ENCODE measurements around the gene SPAG16.
"Not testable (repeated sequence)": the region's sequence is repeated elsewhere in the genome, so short reads cannot be mapped to it uniquely, and the experiment has no call there.

- not testable (repeated sequence) for TF ChIP-seq EZH2 (IDR thresholded peaks at IDR 0.05; ENCODE audit: borderline replicate concordance, insufficient read depth, low read depth, low read length, poor library complexity, severe bottlenecking); CTCF (IDR thresholded peaks at IDR 0.05)
These were observed 126.4 kb downstream of the SPAG16 start for GRCh38 chr2:213410687-213411086.

Measured in B cell (primary cell).